HG02943 (cell line): Measurements from ENCODE around the gene PLA2G6.

Experiments
- ATAC-seq: cut with Tn5 transposase; IDR thresholded peaks from one replicate; pipeline ENCODE4 v1.9.1; 2021; ENCODE audit warnings: mild to moderate bottlenecking, low read depth, moderate library complexity; ENCODE audit not compliant: unreplicated experiment

PLA2G6 gene

GRCh38 chr22:38181453-38182200, at the start of gene PLA2G6:
Gene PLA2G6 (minus strand): TSS chr22:38181830. CDS start chr22:38169426, 12,404 bp downstream.
- ATAC-seq, result peak; percentile 73

- ATAC-seq, result no peak
Observed at GRCh38 chr22:38230916-38231315, 49.3 kb upstream of the PLA2G6 start.

DNA sequence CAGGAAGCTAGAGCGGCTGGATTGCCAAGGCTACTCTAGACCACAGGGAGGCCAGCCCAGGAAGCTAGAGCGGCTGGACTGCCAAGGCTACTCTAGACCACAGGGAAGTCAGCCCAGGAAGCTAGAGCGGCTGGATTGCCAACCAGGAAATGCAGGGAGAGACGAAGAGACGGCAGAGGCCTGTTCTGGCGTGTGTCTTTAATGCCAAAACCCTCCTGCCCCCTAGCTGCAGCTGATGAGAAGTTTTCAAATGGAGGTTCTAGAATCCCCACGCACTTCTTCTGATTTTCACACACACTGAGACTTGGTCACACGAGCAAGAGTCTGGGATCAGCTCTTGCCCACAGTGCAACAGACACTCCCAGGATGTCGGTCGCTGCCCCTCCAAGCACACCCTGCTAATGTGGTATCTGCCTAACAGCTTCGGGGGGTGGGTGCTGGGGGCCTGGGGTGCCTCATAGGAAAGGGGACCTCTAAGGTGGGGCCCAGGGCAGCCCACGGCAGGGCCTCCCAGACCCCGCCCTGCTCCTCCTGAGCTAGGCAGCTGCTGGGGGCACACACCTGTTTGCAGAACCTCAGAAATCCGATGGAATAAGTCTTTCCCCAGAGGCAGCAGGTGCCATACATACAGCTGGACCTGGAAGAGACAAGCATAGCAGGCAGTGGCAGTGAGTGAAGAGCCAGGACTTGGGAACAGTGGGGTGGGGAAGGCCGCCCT, 48.6 kb upstream of the PLA2G6 start:
- no peak for ATAC-seq

GRCh38 chr22:38228873-38229740, 47.5 kb upstream of the PLA2G6 start:
- ATAC-seq, result no peak

- no peak for ATAC-seq
Observed at GRCh38 chr22:38228326-38228872, 46.8 kb upstream of the PLA2G6 start.

DNA sequence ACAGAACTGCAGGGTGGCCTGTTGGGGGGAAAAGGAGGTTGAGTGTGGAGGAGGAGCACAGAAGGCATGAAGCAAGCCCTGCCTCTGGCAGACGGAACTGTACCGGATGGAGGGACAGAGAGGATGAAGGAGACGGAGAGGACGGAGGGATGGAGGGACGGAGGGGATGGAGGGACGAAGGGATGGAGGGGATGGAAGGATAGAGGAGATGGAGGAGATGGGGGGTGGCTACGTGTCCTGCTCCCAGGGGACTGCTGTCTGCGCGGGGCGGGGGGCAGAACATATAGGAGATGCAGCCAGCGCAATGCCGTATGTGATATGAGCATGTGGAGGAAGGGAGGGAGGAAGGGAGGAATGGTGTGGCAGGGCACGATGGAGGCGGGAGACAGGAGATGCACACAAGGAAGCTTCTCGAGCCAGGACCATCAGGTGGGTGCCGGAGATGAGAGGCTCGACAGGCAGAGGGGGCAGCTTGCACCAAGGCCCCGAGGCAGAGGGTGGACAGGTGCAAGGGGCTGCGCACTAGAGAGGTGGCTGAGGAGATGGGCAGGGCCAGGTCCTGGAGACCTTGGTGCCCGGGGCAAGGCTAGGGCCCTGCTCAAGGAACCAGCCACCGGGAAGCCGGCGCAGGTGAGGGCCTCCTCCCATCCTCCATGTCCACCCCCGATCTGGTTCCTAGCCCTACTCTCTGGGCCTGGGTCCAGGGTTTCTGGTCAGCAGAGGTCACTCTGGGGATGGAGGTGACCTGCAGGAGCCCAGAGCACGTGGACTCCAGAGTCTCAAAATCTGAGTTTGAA, 45.4 kb upstream of the PLA2G6 start:
- ATAC-seq, result no peak

DNA sequence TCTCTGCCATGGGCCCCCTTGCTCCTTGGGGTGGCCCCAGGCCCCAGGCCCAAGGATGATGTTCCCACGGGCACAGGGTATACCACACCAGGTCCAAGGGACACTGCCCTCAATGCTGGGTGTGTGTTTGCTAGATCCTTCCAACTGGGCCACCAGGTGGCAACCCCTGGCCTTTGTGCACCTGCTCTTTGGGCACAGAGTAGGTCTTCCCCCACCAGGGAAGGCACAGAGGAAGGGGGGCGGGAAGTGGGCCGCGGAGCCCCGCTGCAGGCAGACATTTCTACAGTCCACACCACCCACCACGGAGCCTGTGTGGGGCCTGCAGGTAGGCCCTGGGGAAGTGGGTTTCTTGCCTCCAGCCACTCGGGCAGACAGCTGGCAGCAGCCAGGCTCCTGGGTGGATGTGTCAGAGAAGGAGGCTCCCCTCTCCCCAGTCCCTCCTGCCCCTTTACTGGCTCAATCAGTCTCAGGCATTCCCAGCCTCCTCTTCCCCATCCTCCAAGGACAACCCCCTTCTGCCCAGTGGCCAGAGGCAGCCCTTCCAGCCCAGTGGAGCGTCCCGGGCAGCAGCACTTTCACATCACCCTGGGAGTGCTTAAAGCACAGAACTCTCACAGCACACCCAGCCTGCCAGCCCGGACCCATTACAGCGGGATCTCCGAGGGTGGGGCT, 41.8 kb upstream of the PLA2G6 start:
- ATAC-seq, result no peak

DNA sequence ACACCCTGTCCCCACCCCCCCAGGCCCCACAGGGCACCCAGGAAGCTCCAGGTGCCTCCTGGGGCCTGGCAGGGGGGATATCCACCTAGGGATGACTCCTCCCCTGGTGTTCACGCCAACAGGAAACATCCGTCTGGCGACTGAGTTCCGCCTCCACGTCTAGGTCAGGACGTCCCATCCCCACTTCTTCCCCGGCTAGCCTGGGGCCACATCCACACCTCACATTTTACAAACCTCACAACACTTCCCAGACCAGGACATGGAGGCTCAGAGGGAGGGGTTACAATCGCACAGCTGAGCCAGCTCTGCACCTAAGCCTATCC, 41.1 kb upstream of the PLA2G6 start:
- ATAC-seq, result no peak

DNA sequence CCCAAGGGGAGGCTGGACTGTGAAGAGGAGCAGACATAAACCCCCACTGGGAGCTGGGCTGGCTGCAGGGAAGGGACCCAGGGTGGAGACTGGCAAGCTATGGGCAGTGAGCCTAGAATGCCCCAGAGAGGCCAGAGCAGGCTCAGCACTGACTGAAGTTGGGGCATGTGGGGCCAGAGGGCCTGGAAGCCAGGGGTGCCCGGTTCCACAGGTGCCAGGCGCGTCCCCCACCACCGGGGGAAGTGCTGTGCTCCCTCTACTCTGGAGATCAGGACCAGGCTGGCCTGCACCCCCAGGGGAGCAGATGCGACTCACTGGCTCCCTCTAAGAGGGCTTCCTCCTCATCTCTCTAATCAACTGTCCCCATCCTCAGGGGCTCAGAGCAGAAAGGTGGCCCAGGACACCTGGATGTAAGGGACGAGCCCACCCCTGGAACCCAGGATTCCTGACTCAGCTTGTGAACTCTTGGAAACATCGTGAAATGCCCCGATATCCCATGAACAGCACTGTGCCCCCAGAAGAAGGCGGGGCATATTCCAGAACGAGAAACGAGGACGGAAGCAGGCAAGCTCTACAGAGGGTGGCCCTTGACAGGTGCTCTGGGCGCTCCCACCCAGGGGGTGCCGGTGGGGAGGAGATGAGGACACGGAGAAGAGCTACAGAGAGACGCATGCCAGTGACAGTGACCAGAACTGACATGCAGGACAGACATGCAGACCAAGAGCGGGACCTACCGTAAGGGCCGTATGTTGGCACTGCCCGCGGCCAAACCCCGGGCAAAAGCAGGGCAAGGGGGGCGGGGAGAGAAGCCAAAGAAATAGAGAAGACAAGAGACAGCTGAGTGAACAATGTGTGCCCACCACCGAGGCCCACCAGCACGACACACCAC, 40.5 kb upstream of the PLA2G6 start:
- no peak for ATAC-seq

DNA sequence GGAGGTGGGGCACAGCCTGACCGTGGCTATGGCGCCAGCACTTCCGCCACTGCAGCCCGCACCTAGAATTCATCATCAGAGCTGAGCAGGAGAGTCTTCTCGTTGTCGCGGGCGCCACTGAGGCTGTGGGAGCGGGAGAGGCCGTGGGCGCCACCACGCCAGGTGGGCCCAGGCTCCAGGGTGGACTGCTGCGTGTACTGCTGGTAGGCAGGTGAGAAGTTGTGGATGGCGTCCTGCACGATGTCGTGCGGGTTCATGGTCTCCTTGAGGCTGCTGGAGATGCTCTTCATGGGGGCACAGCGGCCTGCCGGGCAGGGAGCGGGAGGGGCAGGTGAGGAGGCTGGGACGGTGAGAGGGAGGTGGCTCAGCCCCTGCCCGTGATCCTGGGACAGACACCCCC, 39.8 kb upstream of the PLA2G6 start:
- ATAC-seq, result no peak

- ATAC-seq, result no peak
Observed at GRCh38 chr22:38220653-38221386, 39.2 kb upstream of the PLA2G6 start.

DNA sequence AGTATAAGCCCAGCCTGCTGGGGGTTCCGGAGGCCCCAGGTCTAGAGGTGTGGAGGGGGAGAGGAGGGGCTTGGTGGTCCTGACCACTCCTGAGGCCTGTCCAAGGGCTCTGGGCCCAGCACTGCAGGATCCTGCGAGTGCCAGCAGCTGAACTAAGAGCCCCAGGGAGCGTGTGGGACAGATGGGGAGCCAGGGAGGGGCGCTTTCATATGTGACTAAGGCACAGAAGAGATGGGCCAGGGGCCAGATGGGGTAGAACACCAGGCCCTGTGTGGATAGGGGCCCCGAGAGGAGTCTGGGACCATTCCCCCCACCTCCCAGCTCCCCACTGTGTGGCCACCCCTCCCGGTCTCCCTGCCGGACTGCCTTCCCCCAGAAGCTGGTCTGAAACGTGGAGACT, 38.5 kb upstream of the PLA2G6 start:
- no peak for ATAC-seq

GRCh38 chr22:38219632-38220031, 38.0 kb upstream of the PLA2G6 start:
- ATAC-seq, result no peak

DNA sequence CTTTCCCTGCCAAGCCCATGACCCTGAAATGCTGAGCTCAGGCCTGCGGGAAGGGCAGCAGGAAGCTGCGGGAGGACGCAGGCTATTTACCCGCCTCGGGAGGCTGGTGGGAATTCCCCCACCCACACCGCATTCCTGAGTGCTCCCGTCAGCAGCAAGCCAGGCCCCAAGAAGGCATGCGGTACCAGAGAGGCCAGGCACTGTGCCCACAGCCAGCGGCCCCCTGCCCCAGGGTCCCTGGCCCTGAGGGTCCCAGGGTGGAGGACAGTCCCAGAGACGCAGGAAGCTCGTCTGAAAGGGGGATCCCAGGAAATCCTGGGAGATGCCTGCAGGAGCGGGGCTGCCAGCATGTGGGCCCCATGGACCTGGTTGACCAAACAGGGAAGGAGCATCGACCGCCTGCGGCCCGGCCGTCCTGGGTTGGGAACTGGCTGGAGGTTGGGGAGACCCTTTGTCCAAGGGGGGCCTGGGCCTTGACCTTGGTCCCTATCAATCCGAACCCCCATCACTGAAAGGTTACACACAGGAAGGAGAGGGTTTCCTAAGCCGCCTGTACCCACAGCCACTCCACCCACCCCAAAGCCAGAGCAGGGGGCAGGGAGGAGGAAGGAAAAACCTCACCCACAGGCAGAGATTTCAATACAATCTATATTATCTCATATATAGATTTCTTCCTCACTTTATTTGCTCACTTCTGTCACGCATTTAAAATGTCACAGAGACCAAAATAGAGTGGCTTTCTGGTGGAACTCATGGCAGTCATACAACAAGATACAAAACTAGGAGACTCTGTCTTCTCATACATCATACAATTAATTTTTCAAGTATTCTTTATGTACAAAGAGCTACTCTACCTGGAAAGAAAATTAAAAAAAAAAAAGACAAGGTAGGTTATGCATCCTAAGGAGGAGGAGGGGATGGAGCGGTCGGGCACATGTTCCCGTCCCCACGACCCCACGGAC, 37.3 kb upstream of the PLA2G6 start:
- no peak for ATAC-seq

- no peak for ATAC-seq
Observed at GRCh38 chr22:38215156-38216038, 33.8 kb upstream of the PLA2G6 start.
